ENCODE results near the gene RB1. TPM values are rescaled to one million over a fixed set of nuclear protein-coding genes. Genes with fewer than 3 reads are reported as not detected.

The RB1 gene
- total and polyA plus RNA-seq, 4 donors, result 10.0 to 69.9 (median 26.1) TPM

- no peaks in the 10 kb centered on the region for H3K36me3 ChIP-seq (ENCODE audit: control insufficient read depth in 4 of 4, insufficient read depth in 4 of 4, low read length in 4 of 4)
- DNase-seq (peak in 1 of 3 donors; percentile 49), ATAC-seq (ENCODE audit: insufficient read depth, low FRiP score) (no peak)
- H3K27me3 ChIP-seq (ENCODE audit: control insufficient read depth in 3 of 3, insufficient read depth in 3 of 3, low read length in 2 of 3), result no peaks in the 10 kb centered on the region
- H3K4me1 ChIP-seq (ENCODE audit: control insufficient read depth in 5 of 5, insufficient read depth in 5 of 5, low read length in 5 of 5), result peaks cover 0 to 39% (median 11%) of the 10 kb centered on the region in 5 donors
- no peak overlapping the region for H3K9ac ChIP-seq (ENCODE audit: insufficient read depth in 1 of 2, low read length in 2 of 2)
- H3K27ac ChIP-seq (ENCODE audit: low read depth in 1 of 2, low read length in 1 of 2), result no peak overlapping the region
- no peaks in the 10 kb centered on the region for H3K9me3 ChIP-seq (ENCODE audit: control insufficient read depth in 4 of 4, insufficient read depth in 3 of 4, low read length in 3 of 4)
- TF ChIP-seq, protein P1, sequence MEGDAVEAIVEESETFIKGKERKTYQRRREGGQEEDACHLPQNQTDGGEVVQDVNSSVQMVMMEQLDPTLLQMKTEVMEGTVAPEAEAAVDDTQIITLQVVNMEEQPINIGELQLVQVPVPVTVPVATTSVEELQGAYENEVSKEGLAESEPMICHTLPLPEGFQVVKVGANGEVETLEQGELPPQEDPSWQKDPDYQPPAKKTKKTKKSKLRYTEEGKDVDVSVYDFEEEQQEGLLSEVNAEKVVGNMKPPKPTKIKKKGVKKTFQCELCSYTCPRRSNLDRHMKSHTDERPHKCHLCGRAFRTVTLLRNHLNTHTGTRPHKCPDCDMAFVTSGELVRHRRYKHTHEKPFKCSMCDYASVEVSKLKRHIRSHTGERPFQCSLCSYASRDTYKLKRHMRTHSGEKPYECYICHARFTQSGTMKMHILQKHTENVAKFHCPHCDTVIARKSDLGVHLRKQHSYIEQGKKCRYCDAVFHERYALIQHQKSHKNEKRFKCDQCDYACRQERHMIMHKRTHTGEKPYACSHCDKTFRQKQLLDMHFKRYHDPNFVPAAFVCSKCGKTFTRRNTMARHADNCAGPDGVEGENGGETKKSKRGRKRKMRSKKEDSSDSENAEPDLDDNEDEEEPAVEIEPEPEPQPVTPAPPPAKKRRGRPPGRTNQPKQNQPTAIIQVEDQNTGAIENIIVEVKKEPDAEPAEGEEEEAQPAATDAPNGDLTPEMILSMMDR (IDR thresholded peaks at IDR 0.05; ENCODE audit: control extremely low read depth, extremely low read depth), result no peak
- H3K4me3 ChIP-seq, result no peak overlapping the region
- 18 to 30% methylated on average over 2 of the region's 2 CpGs for WGBS, 2 donors
Measured at GRCh38 chr13:48401480-48401879, 97.9 kb downstream of the RB1 start.

GRCh38 chr13:48402325-48402932, 98.9 kb downstream of the RB1 start:
- ATAC-seq (ENCODE audit: insufficient read depth, low FRiP score) (no peak), DNase-seq (no peak)
- Histone ChIP-seq H3K9me3 (ENCODE audit: control insufficient read depth in 4 of 4, insufficient read depth in 3 of 4, low read length in 3 of 4) (no peaks in the 10 kb centered on the region), H3K27ac (ENCODE audit: low read depth in 1 of 2, low read length in 1 of 2) (peak overlapping the region; percentile 13 to 20), H3K4me1 (ENCODE audit: control insufficient read depth in 5 of 5, insufficient read depth in 5 of 5, low read length in 5 of 5) (peaks cover 0 to 39% (median 11%) of the 10 kb centered on the region in 5 donors), H3K36me3 (ENCODE audit: control insufficient read depth in 4 of 4, insufficient read depth in 4 of 4, low read length in 4 of 4) (peaks cover 0 to 1% (median 0%) of the 10 kb centered on the region in 4 donors), H3K9ac (ENCODE audit: insufficient read depth in 1 of 2, low read length in 2 of 2) (no peak overlapping the region), H3K4me3 (no peak overlapping the region), H3K27me3 (ENCODE audit: control insufficient read depth in 3 of 3, insufficient read depth in 3 of 3, low read length in 2 of 3) (no peaks in the 10 kb centered on the region)
- TF ChIP-seq, protein P1 (IDR thresholded peaks at IDR 0.05; ENCODE audit: control extremely low read depth, extremely low read depth), result no peak
- WGBS, 2 donors, result 50 to 65% methylated on average over 2 of the region's 2 CpGs

DNA sequence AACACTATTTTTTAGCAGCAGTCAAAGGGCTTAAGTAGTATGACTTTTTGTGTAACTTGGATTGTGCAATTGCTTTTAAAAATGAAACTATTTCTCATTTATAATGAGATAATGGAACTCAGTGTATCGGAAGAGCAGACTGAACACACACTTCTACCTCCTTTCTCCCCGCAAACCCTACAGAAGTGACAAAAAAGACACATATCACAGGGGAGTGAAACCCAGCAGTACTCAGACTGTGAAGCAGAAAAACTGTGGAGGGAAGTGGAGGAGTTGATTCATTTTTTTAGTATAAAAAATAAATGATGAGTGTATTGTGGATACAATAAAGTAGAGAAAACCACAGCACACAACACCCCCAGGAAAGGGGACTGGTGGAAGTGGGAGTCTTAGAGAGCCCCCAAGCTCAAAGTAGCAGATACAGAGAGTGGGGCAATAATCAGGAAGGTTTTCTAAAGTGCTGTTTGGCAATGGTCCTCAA, 99.6 kb downstream of the RB1 start:
- Histone ChIP-seq H3K27ac (ENCODE audit: low read depth in 1 of 2, low read length in 1 of 2) (peak overlapping the region; percentile 45 to 54), H3K4me3 (no peak overlapping the region), H3K4me1 (ENCODE audit: control insufficient read depth in 5 of 5, insufficient read depth in 5 of 5, low read length in 5 of 5) (peaks cover 0 to 39% (median 13%) of the 10 kb centered on the region in 5 donors), H3K36me3 (ENCODE audit: control insufficient read depth in 4 of 4, insufficient read depth in 4 of 4, low read length in 4 of 4) (peaks cover 0 to 1% (median 0%) of the 10 kb centered on the region in 4 donors), H3K9ac (ENCODE audit: insufficient read depth in 1 of 2, low read length in 2 of 2) (peak overlapping the region in 1 of 2 donors; percentile 86), H3K9me3 (ENCODE audit: control insufficient read depth in 4 of 4, insufficient read depth in 3 of 4, low read length in 3 of 4) (no peaks in the 10 kb centered on the region), H3K27me3 (ENCODE audit: control insufficient read depth in 3 of 3, insufficient read depth in 3 of 3, low read length in 2 of 3) (no peaks in the 10 kb centered on the region)
- TF ChIP-seq, protein P1 (IDR thresholded peaks at IDR 0.05; ENCODE audit: control extremely low read depth, extremely low read depth), result no peak
- no peak for ATAC-seq (ENCODE audit: insufficient read depth, low FRiP score)
- DNase-seq, result peak in 2 of 3 donors; percentile 52 to 69
- 14 to 31% methylated on average over 2 of the region's 2 CpGs for WGBS, 2 donors

Measured in lung (tissue), 12 donors.